A673 (cell line): ENCODE results near the gene OR4S1. TPM values are rescaled to one million over a fixed set of nuclear protein-coding genes. Genes with fewer than 3 reads are reported as not detected.
"Not testable (repeated sequence)": the region's sequence is repeated elsewhere in the genome, so short reads cannot be mapped to it uniquely, and the experiment has no call there.

Source experiments
- BruUV-seq: library from RNA; stranded (reverse); fragments of 400-500 nt; replicated peaks from 2 replicates; lab custom pipeline; 2021; lab: Mats Ljungman, UMichigan
- CTCF ChIA-PET: fragments of 300-600 bp; sonication (Branson Sonifier 250); formaldehyde crosslinking; loops from one replicate; lab custom pipeline; 2022; ENCODE audit warnings: antibody characterized with exemption; lab: Charles Lee
- POLR2A ChIA-PET: fragments of 300-600 bp; sonication (Branson Sonifier 250); formaldehyde crosslinking; loops from one replicate; lab custom pipeline; 2022; ENCODE audit warnings: antibody characterized with exemption; ENCODE audit not compliant: low non-redundant PET; lab: Charles Lee
- DNase-seq: peaks from one replicate; pipeline ENCODE4 v3.0.0-alpha.2; 2015; ENCODE audit warnings: low spot score
- H3K27ac ChIP-seq: fragments of 200-600 bp; sonication (generic); 2 replicates; pipeline ENCODE4 v1.5.1; 2016; ENCODE audit warnings: mixed run types, low read depth, mild to moderate bottlenecking, mixed read lengths, antibody characterized with exemption, low read length; ENCODE audit not compliant: poor library complexity, severe bottlenecking
- H3K27me3 ChIP-seq: fragments of 200-600 bp; sonication (generic); replicated peaks from 2 replicates; pipeline ENCODE4 v1.6.1; 2017; ENCODE audit warnings: mixed run types, low read depth, mild to moderate bottlenecking, mixed read lengths, antibody characterized with exemption, low read length; ENCODE audit not compliant: insufficient read depth, poor library complexity
- H3K36me3 ChIP-seq: fragments of 200-600 bp; sonication (generic); 2 replicates; pipeline ENCODE4 v1.6.1; 2016; ENCODE audit warnings: mixed run types, mild to moderate bottlenecking, mixed read lengths, antibody characterized with exemption, low read length; ENCODE audit not compliant: insufficient read depth, poor library complexity, severe bottlenecking
- H3K4me1 ChIP-seq: fragments of 200-600 bp; sonication (generic); 2 replicates; pipeline ENCODE4 v1.6.1; 2017; ENCODE audit warnings: mixed run types, mild to moderate bottlenecking, mixed read lengths, antibody characterized with exemption, low read length; ENCODE audit not compliant: insufficient read depth, poor library complexity, severe bottlenecking
- H3K4me3 ChIP-seq: fragments of 200-600 bp; sonication (generic); 2 replicates; pipeline ENCODE4 v1.5.1; 2016; ENCODE audit warnings: low read depth, mixed run types, mild to moderate bottlenecking, mixed read lengths, low read length; ENCODE audit not compliant: poor library complexity, severe bottlenecking
- H3K9me3 ChIP-seq: fragments of 200-600 bp; sonication (generic); 2 replicates; pipeline ENCODE4 v1.6.1; 2016; ENCODE audit warnings: mixed run types, low read depth, mild to moderate bottlenecking, mixed read lengths, antibody characterized with exemption, low read length; ENCODE audit not compliant: poor library complexity, severe bottlenecking
- CTCF ChIP-seq: fragments of 300-800, 200-600 bp; sonication (generic); conservative IDR thresholded peaks from 2 replicates; pipeline ENCODE4 v1.5.1; 2017; ENCODE audit warnings: low read depth, mild to moderate bottlenecking, antibody characterized with exemption, low read length, moderate library complexity, mixed read lengths
- EZH2 ChIP-seq: fragments of 200-600 bp; sonication (generic); IDR thresholded peaks from 2 replicates; pipeline ENCODE4 v1.6.1; 2017; ENCODE audit warnings: borderline replicate concordance, low read depth, mild to moderate bottlenecking, mixed read lengths, antibody characterized with exemption, low read length; ENCODE audit not compliant: poor library complexity, severe bottlenecking
- intact Hi-C: fragments of 100-400 bp; cut with micrococcal nuclease; formaldehyde crosslinking; loops from one replicate; pipeline ENCODE4 v1.10.0; 2022; ENCODE audit not compliant: unreplicated experiment
- total RNA-seq: library from RNA; stranded (reverse); gene quantifications from 2 replicates; pipeline ENCODE4 v1.2.3, GENCODE V29; 2021

OR4S1 gene
- total RNA-seq, 1 experiment from 2014 or later: not detected

GRCh38 chr11:48270621-48271020, 35.4 kb upstream of the OR4S1 start:
- TF ChIP-seq CTCF (no peak), EZH2 (no peak)
- intact Hi-C loops: no loop called here
- no peaks in the 10 kb centered on the region for H3K9me3 ChIP-seq
- no peak overlapping the region for H3K4me3 ChIP-seq
- no peaks in the 10 kb centered on the region for H3K27me3 ChIP-seq
- BruUV-seq: no TSS peak
- ChIA-PET POLR2A (no interaction called here), CTCF (no interaction called here)
- no peak overlapping the region for H3K27ac ChIP-seq
- H3K4me1 ChIP-seq: no peaks in the 10 kb centered on the region
- H3K36me3 ChIP-seq: no peaks in the 10 kb centered on the region
- DNase-seq: no peak

- CTCF ChIA-PET: no interaction called here
- no peak for DNase-seq
- H3K36me3 ChIP-seq: no peaks in the 10 kb centered on the region
- POLR2A ChIA-PET: no interaction called here
- no peak overlapping the region for H3K4me3 ChIP-seq
- no TSS peak for BruUV-seq
- TF ChIP-seq EZH2: no peak
- TF ChIP-seq CTCF: no peak
- no peak overlapping the region for H3K27ac ChIP-seq
- H3K9me3 ChIP-seq: no peaks in the 10 kb centered on the region
- no peaks in the 10 kb centered on the region for H3K4me1 ChIP-seq
- no peaks in the 10 kb centered on the region for H3K27me3 ChIP-seq
- intact Hi-C loops: no loop called here
Measured at GRCh38 chr11:48272606-48273005, 33.4 kb upstream of the OR4S1 start.

- Histone ChIP-seq H3K27me3 (no peaks in the 10 kb centered on the region), H3K9me3 (no peaks in the 10 kb centered on the region), H3K27ac (no peak overlapping the region), H3K36me3 (no peaks in the 10 kb centered on the region), H3K4me3 (no peak overlapping the region), H3K4me1 (no peaks in the 10 kb centered on the region)
- TF ChIP-seq CTCF (peak; percentile 100), EZH2 (no peak)
- ChIA-PET CTCF (interaction anchor here (0.5 to 0.6 kb wide), 2 partner anchors 136 to 762 kb away, joined by 3 to 4 read pairs; no protein-coding TSS in a partner anchor), POLR2A (interaction anchor here (0.6 kb wide), 1 partner anchor 51 kb away, joined by 3 read pairs; no protein-coding TSS in a partner anchor)
- DNase-seq: peak; percentile 91
- intact Hi-C loops: loop anchor here (2.0 to 10.0 kb wide), 8 partner anchors 63 to 1689 kb away; partner anchors contain the start of genes OR4C12 and OR4X2
- BruUV-seq: no TSS peak
Measured at GRCh38 chr11:48307760-48308386, 1.9 kb downstream of the OR4S1 start.

- DNase-seq, BruUV-seq, H3K4me1 ChIP-seq, H3K36me3 ChIP-seq, H3K9me3 ChIP-seq, H3K4me3 ChIP-seq, H3K27me3 ChIP-seq, CTCF ChIA-PET, POLR2A ChIA-PET, H3K27ac ChIP-seq, intact Hi-C loops: not testable (repeated sequence)
Measured at GRCh38 chr11:48313590-48313989, 7.6 kb downstream of the OR4S1 start.

- H3K9me3 ChIP-seq, H3K4me3 ChIP-seq, H3K4me1 ChIP-seq, H3K27ac ChIP-seq, CTCF ChIA-PET, DNase-seq, H3K36me3 ChIP-seq, intact Hi-C loops, BruUV-seq, POLR2A ChIA-PET: not testable (repeated sequence)
- H3K27me3 ChIP-seq: peaks cover 12% of the 10 kb centered on the region
Measured at GRCh38 chr11:48319813-48320212, 13.8 kb downstream of the OR4S1 start.
